Activated naive CD4-positive, alpha-beta T cell treated with anti-CD3 and anti-CD28 coated beads, Interleukin-2, amount 50 U/mL, for 72 hours (primary cell): ENCODE data around the gene IQCE. TPM values are rescaled to one million over a fixed set of nuclear protein-coding genes. Genes with fewer than 3 reads are reported as not detected.

ENCODE experiments used
- ATAC-seq, 2 donors: fragments of 150-1000 bp; cut with Tn5 transposase; 2 replicates each; pipeline ENCODE4 v1.10.0; 2021; ENCODE audit warnings: mild to moderate bottlenecking in 2 of 2, moderate library complexity in 2 of 2
- DNase-seq, 2 donors: peaks; one replicate each; pipeline ENCODE4 v3.0.0; 2021 to 2022; ENCODE audit warnings: low spot score in 2 of 2
- H3K27ac Mint-ChIP-seq, 2 donors: one replicate each; pipeline ENCODE4 v1.8.0; 2022; ENCODE audit warnings: mild to moderate bottlenecking in 2 of 2, mixed read lengths in 2 of 2
- H3K36me3 Mint-ChIP-seq, 2 donors: one replicate each; pipeline ENCODE4 v1.8.0; 2022; ENCODE audit warnings: mixed read lengths in 2 of 2
- H3K9me3 Mint-ChIP-seq, 2 donors: one replicate each; pipeline ENCODE4 v1.8.0; 2022; ENCODE audit warnings: mixed read lengths in 2 of 2
- total RNA-seq, 2 donors: library from RNA; stranded (reverse); gene quantifications; one replicate each; pipeline ENCODE4 v1.2.3, GENCODE V29; 2022

IQCE gene, protein sequence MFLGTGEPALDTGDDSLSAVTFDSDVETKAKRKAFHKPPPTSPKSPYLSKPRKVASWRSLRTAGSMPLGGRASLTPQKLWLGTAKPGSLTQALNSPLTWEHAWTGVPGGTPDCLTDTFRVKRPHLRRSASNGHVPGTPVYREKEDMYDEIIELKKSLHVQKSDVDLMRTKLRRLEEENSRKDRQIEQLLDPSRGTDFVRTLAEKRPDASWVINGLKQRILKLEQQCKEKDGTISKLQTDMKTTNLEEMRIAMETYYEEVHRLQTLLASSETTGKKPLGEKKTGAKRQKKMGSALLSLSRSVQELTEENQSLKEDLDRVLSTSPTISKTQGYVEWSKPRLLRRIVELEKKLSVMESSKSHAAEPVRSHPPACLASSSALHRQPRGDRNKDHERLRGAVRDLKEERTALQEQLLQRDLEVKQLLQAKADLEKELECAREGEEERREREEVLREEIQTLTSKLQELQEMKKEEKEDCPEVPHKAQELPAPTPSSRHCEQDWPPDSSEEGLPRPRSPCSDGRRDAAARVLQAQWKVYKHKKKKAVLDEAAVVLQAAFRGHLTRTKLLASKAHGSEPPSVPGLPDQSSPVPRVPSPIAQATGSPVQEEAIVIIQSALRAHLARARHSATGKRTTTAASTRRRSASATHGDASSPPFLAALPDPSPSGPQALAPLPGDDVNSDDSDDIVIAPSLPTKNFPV
- total RNA-seq, result 1 to 10 TPM; 7.3 to 9.5 TPM

DNA sequence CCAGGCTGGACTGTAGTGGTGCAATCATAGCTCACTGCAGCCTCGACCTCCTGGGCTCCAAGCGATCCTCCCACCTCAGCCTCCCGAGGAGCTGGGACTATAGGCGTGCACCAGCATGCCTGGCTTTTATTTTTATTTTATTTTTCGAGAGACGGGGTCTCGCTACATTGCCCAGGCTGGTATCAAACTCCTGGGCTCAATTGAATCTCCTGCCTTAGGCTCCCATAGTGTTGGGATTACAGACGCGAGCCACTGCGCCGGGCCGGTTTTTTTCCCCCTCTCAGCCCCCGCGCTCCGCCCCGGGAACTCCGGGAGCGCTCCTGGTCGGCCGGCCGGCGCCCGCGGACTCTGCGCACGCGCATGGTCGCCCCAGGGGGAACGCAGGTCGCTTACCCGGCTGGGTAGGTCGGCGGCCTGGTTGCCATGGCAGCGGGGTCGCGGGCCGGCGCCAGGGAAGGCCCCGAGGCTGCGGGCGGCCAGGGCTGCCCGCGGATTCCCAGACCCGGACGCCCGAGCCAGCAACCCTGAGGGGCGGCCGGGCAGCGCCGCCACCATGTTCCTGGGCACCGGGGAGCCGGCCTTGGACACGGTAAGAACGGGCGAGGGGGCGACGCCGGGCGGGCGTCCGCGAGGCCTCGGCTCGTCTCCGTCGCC, at the start of gene IQCE:
Gene IQCE (plus strand): TSS at position 351 of the 654 bp plus-strand sequence. CDS start 203 bp downstream, at position 554.
- H3K36me3 Mint-ChIP-seq, result peaks cover 5 to 9% of the 10 kb centered on the region in 2 donors
- DNase-seq, result peak; percentile 88 to 97

DNA sequence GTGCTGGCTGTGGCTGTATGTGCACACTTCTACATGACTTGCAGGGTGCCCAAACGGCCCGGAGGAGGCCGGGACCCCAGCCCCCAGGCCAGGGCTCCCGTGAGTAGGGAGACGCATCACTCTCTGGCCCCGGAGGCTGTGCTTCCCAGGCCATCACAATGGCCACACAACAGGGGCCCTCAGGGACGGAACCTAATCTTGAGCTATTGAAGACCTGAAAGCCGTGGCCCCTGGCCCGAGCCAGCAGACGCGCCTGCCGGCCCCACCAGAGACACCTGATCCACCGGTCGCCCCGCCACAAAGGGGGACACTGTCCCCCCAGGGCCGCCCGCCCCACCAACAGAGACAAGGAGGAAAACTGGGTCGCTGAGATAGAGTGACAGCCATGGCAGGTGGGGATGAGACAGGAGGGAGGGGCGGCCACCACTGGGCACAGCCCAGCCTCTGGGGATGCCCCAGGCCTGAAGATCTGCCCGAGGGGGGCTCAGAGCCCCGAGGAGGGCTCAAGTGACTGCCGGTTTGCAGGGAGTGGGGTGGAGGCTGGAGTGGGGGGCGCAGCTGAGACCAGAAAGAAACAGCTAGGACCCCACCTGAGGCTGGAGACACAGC, 49.4 kb upstream of the IQCE start:
- no peak for ATAC-seq
- Mint-ChIP-seq H3K36me3 (no peaks in the 10 kb centered on the region), H3K27ac (peak overlapping the region in 1 of 2 donors; percentile 86), H3K9me3 (no peaks in the 10 kb centered on the region)
- no peak for DNase-seq

More for the DNA sequence above, at the start of gene IQCE:
- peak; percentile 52 to 68 for ATAC-seq
- no peaks in the 10 kb centered on the region for H3K9me3 Mint-ChIP-seq
- H3K27ac Mint-ChIP-seq, result peak within 1 kb of the TSS; percentile 35 to 74

DNA sequence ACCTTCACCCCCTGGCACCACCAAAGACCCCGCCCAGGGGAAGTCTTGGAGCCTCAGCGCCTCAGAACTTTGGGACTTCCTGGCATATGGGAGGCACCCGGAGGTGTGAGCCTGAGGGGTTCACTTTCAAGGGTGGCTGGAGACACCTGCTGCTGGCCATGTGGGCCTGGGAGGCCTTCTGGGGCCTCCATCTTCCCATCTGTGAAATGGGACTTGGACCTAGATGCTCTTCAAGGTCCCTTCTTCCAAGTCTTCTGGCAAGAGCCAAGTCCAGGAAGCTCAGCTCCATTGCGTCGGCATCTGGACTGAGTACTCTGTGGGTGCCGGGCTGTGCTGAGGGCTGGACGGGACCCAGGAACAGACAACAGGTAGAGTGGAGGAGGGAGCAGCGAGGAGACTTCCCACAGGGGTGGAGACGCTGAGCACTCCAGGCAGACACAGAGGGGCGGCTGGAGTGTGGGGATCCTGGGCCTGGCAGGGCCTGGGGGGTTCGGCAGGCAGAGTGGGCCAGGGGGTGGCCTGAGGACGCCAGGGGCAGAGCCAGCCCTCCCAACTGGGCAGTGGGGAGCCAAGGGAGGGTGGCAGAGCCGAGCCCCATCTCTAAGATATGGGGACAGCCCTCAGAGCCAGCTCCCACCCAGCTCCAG, 48.5 kb upstream of the IQCE start:
- ATAC-seq (no peak), DNase-seq (no peak)
- Mint-ChIP-seq H3K9me3 (no peaks in the 10 kb centered on the region), H3K36me3 (no peaks in the 10 kb centered on the region), H3K27ac (peak overlapping the region; percentile 86 to 95)

DNA sequence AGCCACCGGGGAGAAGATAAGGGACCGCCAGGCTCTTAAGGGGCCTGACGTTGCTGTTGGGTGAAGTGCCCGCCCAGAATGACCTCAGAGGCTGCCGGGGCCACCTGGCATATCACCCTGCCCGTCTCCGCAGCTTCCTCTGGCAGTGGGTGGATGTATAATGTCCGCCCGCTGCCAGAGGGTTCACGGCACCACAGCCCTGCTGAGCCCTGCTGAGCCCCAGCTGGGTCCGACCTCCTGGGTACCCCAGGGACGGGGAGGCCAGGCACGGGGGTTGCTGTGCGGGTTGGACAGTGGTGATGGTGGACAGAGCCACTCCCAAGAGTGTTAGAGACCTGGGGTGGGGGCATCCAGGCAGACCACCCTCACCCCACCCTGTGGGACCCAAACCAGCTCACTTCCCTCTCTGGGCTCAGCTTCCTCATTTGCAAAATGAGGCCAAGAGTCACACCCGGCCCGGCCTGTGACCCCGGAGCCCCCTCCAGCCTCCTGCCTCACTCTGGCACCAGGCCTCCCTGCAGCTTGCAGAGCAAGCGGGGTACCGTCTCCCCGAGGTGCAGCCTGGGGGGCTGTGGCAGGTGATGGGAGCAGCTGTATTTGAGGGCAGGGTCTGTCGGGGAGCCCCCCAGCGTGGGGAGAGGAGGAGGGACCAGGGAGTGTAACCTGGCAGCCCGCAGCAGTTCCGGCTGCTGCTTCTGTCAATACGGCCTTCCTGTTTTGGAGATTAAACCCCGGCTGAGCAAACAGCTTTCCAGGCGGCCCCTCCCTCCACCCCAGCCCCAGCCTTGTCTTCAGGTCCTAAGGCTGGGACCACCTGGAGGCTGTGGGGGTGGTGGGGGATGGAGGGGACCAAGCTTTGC, 47.6 kb upstream of the IQCE start:
- peak overlapping the region in 1 of 2 donors; percentile 86 for H3K27ac Mint-ChIP-seq
- ATAC-seq (peak; percentile 37 to 76), DNase-seq (no peak)
- H3K9me3 Mint-ChIP-seq, result no peaks in the 10 kb centered on the region
- H3K36me3 Mint-ChIP-seq, result no peaks in the 10 kb centered on the region

DNA sequence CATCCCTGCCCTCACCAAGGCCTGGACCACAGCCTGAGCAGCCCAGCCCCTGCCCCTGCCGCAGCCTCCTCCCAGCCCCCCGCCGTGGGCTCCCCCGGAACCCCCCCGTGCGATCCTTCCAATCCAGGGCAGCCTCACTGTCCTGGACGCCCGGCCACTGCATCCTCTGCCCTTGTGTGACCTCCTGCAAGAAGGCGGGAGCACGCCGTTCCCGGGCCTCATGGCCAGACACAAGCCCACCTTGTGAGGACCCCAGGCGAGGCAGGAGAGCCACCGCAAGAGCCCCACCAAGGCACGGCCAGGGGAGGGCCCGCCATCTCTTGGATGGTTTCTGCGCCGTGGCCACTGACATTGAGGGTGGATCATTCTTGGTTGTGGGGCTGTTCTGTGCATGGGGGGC, 47.0 kb upstream of the IQCE start:
- H3K27ac Mint-ChIP-seq, result peak overlapping the region; percentile 79 to 86
- H3K9me3 Mint-ChIP-seq, result no peaks in the 10 kb centered on the region
- H3K36me3 Mint-ChIP-seq, result no peaks in the 10 kb centered on the region
- no peak for ATAC-seq
- no peak for DNase-seq

DNA sequence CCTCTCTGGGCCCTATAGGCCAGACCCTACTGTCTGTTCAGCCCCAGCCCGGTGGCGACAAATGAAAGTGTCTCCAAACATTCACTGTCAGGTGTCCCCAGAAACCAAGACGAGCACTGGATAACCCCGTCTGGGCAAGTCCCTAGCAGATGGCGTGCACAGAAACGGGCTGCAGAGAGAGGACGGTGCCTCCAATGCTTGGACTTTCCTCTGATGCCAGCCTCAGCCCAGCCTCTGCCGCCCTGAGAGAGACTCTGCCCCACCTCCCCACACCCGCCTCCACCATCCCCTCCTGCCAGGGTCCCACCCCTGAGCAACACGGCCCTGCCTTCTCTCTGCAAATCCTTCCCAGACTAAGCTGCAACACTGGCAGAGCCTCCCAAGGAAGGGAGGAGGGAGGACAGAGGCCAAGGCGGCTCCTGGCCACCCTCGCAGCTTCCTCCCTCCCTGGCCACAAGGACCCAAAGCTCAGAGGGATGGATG, 46.6 kb upstream of the IQCE start:
- ATAC-seq (no peak), DNase-seq (no peak)
- no peaks in the 10 kb centered on the region for H3K36me3 Mint-ChIP-seq
- H3K27ac Mint-ChIP-seq, result peak overlapping the region; percentile 79 to 86
- H3K9me3 Mint-ChIP-seq, result no peaks in the 10 kb centered on the region

DNA sequence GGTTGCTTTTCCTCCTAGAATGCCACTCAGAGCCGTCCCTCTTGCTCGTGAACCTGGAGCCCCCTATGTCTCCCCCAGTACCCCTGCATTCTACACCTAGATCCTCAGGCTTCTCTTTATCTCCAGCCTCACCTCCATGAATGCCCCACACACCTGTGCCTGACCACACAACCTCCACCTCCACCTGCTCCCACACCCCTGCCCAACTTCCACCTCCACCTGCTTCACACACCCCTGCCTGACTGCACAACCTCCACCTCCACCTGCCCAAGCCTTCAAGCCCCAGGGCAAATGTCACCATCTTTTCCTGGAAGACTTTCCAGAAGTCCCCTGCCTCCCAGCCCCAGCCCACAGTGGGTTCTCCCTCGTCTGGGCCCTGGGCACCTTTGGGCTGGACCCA, 46.1 kb upstream of the IQCE start:
- Mint-ChIP-seq H3K9me3 (no peaks in the 10 kb centered on the region), H3K27ac (peak overlapping the region in 1 of 2 donors; percentile 86), H3K36me3 (no peaks in the 10 kb centered on the region)
- ATAC-seq, result no peak
- DNase-seq, result no peak

DNA sequence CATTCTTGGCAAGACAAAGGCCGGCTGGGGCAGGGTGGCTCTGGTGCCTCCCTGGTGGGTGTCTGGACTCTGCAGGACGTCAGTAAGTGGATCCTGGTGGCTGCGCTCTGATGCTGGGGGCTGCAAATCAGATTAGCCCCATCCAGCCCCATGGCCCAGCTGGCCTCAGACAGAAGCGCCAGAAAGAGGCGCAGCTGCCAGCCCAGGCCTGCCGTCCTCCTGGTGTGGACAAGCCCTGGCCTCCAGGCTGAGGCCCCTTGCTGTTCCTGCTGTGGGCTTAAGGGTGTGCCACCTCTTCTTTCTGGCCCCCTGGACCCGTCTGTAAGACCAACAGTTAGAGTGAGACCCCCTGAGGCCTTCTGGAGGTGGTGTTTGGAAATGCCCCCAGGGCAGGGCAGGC, 45.1 kb upstream of the IQCE start:
- no peak for DNase-seq
- no peaks in the 10 kb centered on the region for H3K9me3 Mint-ChIP-seq
- H3K36me3 Mint-ChIP-seq, result no peaks in the 10 kb centered on the region
- no peak for ATAC-seq
- H3K27ac Mint-ChIP-seq, result no peak overlapping the region

DNA sequence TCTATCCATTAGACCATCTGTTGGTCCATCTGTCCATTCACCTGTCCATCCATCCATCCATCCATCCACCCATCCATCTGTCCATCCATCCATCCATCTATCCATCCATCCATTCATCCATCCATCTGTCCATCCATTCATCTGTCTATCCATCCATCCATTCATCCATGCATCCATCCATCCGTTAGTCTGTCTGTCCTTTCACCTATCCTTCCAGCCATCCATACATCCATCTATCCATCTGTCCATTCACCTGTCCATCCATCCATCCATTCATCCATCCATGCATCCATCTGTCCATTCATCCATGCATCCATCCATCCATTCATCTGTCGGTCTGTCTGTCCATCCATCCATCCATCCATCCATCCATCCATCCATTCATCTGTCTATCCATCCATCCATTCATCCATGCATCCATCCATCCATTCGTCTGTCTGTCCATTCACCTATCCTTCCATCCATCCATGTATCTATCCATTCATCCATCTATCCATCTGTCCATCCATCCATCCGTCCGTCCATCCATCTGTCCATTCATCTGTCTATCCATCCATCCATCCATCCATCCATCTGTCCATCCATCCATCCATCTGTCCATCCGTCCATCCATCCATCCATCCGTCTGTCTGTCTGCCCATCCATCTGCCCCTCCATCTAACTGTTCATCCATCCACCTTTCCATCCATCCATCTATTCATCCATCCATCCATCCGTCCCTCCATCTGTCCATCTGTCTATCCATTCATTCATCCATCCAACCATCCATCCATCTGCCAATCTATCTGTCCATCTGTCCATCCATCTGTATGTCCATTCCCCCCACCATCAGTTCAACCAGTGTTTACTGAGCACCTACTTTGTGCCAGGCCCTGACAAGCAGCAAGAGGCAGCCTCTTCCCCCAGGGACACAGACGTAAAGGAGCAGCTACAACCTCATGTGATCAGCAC, 44.0 kb upstream of the IQCE start:
- no peak for DNase-seq

DNA sequence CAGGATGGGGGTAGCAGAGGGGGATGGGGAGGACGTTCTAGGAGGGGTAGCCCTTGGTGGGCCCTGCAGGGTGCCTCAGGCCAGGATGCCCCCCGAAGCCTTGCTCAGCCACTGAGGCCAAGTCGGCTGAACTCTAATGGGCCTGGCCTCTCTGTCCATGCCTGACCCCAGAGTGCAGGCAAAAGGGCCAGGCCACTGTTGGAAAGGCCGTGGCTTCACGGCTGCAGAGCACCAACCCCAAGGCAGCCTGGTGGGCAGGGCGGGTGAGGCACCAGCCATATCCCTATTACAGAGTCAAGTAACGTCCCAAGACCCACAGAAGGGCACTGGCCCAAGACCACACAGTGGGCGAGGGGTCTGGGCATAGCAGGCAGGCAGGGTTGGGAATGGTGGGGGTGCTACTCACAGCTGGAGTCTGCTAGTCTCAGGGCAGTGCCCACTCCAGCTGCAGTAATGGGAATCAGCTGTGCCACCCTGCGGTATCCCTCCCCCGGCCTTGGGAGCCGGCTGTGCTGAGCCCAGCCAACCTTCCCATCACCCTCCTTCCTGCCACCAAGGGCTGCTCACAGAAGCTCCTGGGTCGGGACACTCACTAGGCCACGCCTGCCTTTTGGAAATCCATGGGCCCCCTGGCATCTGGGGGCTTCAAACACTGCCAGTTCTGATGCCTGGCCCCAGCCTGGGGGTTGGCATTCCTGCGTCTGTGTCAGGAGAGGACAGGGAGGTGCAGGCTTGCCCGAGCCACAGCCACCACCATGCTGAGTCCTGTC, 43.2 kb upstream of the IQCE start:
- no peak for DNase-seq
- Mint-ChIP-seq H3K36me3 (no peaks in the 10 kb centered on the region), H3K27ac (no peak overlapping the region), H3K9me3 (no peaks in the 10 kb centered on the region)
- no peak for ATAC-seq

More for the DNA sequence above, 44.0 kb upstream of the IQCE start:
- no peak for ATAC-seq
- Mint-ChIP-seq H3K9me3 (no peaks in the 10 kb centered on the region), H3K27ac (no peak overlapping the region), H3K36me3 (no peaks in the 10 kb centered on the region)

DNA sequence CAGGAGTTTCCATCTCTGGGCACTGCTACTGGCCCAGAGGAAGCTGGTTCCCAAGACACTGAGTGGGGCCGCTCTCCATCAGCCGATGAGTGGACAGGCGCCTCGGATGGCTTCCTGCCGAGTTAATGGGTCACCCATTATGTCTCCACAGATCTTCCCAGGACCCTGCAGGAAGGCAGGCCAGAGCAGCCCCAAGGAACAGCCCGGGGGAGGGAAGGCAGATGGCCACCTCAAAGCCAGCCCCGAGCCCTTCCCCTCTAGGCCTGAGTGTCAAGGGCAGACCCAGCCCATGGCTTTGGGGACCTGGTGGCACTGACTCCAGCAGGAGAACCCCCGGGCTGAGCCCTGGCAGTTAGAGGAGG, 42.6 kb upstream of the IQCE start:
- no peaks in the 10 kb centered on the region for H3K36me3 Mint-ChIP-seq
- DNase-seq (no peak), ATAC-seq (no peak)
- no peaks in the 10 kb centered on the region for H3K9me3 Mint-ChIP-seq
- H3K27ac Mint-ChIP-seq, result no peak overlapping the region

DNA sequence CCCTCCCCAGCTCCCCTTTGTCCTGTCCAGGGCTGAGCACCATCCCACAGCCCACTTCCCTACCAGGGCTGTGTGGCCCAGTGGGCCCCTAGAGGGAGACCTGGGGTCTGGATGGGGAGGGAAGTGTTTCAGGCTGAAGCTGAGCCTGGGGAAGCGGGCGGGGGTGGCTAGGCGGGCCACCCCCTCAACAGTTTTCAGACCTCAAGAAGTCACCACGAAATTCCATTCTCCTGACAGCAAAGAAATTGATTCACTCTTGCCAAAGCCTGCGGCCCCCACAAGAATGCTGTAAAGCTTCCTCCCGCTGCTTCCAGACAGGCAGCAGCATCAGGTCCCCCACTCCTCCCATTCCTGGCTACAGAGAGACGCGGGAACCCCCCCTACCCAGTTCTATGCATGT, 41.8 kb upstream of the IQCE start:
- Mint-ChIP-seq H3K27ac (no peak overlapping the region), H3K36me3 (no peaks in the 10 kb centered on the region), H3K9me3 (no peaks in the 10 kb centered on the region)
- ATAC-seq, result no peak
- DNase-seq, result no peak

DNA sequence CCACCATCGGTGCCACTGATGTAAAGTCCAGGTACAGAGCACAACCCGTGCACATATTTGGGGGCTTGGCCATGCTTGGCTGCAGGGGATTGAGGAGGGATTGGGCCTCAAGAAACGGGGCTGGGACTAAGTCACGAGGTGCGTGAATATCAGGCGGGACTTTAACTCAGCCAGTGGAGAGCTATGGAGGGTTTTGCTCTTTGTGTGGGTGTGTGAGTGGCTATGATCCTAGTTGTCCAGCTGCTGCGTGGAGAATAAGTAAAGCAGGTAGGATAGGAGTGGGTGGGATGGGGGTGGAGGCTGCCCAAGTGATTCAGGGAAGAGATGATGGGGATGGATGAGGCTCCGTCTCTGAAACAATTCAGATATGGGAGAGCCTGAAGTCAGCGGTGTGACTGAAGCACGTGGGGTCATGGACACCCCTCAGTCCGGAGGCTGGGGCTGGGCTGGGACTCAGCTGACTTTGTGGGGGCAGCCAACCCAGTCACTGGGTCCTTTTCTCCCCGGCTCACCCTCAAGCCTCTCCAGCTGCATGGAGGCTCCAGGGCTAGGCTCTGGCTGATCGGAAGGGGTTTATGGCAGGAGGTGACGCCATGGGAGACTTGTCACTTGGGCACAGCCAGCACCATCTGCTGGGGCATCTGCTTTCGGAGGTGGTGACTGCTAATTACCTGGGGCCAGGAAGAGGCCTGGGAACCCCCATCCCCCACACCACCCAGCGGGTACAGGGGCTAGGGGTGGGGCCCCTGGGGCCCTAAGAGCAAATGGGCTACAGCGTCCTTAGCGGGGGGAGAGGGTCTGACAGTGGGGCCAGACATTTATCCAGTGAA, 40.9 kb upstream of the IQCE start:
- peaks cover 0 to 3% of the 10 kb centered on the region in 2 donors for H3K36me3 Mint-ChIP-seq
- H3K9me3 Mint-ChIP-seq, result no peaks in the 10 kb centered on the region
- H3K27ac Mint-ChIP-seq, result no peak overlapping the region
- ATAC-seq (no peak), DNase-seq (no peak)
